HepG2 (cell line): Measurements from ENCODE around the gene ZNF839. TPM values are rescaled to one million over a fixed set of nuclear protein-coding genes. Genes with fewer than 3 reads are reported as not detected.

Source experiments
- CAMTA2 ChIP-seq: sonication (generic); formaldehyde crosslinking; IDR thresholded peaks from 2 replicates; pipeline ENCODE4 v1.4.0; 2020; ENCODE audit warnings: mild to moderate bottlenecking, missing genetic modification reagents, borderline replicate concordance
- CC2D1A ChIP-seq: sonication (generic); formaldehyde crosslinking; IDR thresholded peaks from 2 replicates; pipeline ENCODE4 v1.8.1; 2023; ENCODE audit warnings: mild to moderate bottlenecking, missing genetic modification reagents
- CENPX ChIP-seq: sonication (generic); formaldehyde crosslinking; IDR thresholded peaks from 2 replicates; pipeline ENCODE4 v1.9.0; 2021; ENCODE audit warnings: mild to moderate bottlenecking, missing genetic modification reagents, moderate library complexity
- CHD2 ChIP-seq: IDR thresholded peaks from 2 replicates; pipeline ENCODE4 v1.6.1; 2011; ENCODE audit warnings: low read depth, low read length, improper control_type of control experiment
- EZH2 ChIP-seq: conservative IDR thresholded peaks from 2 replicates; pipeline ENCODE4 v1.6.1; 2012; ENCODE audit warnings: mild to moderate bottlenecking, low read depth, low read length, moderate library complexity
- GATAD2A ChIP-seq: IDR thresholded peaks from 2 replicates; pipeline ENCODE4 v1.6.1; 2016
- GMEB1 ChIP-seq: sonication (generic); formaldehyde crosslinking; IDR thresholded peaks from 2 replicates; pipeline ENCODE4 v1.5.1; 2020; ENCODE audit warnings: missing genetic modification reagents, mild to moderate bottlenecking, borderline replicate concordance
- HHEX ChIP-seq: IDR thresholded peaks from 2 replicates; pipeline ENCODE4 v1.6.1; 2016; ENCODE audit warnings: control low read depth
- HNRNPL ChIP-seq: fragments of 200-400 bp; formaldehyde crosslinking; IDR thresholded peaks from 2 replicates; pipeline ENCODE4 v1.6.1; 2017; ENCODE audit warnings: mild to moderate bottlenecking, low read depth, low read length
- KDM2A ChIP-seq: sonication (generic); formaldehyde crosslinking; IDR thresholded peaks from 2 replicates; pipeline ENCODE4 v1.4.0; 2020; ENCODE audit warnings: low read depth, missing genetic modification reagents, borderline replicate concordance
- NFIC ChIP-seq: IDR thresholded peaks from 2 replicates; pipeline ENCODE4 v1.6.1; 2012; ENCODE audit warnings: mild to moderate bottlenecking, low read length, inconsistent platforms
- PHF5A ChIP-seq: IDR thresholded peaks from one replicate; pipeline ENCODE4 v1.6.1; 2018; ENCODE audit warnings: low read depth, missing genetic modification reagents; ENCODE audit not compliant: unreplicated experiment
- POLR2AphosphoS2 ChIP-seq: IDR thresholded peaks from 2 replicates; pipeline ENCODE4 v1.6.1; 2011; ENCODE audit warnings: low read depth, low read length, improper control_type of control experiment
- SMARCE1 ChIP-seq: fragments of 450-650 bp; IDR thresholded peaks from 2 replicates; pipeline ENCODE4 v1.6.1; 2017; ENCODE audit warnings: borderline replicate concordance
- TBX2 ChIP-seq: sonication (generic); formaldehyde crosslinking; IDR thresholded peaks from 2 replicates; pipeline ENCODE4 v1.5.0; 2020; ENCODE audit warnings: missing genetic modification reagents, mild to moderate bottlenecking, borderline replicate concordance
- TBX3 ChIP-seq: fragments of 450-650 bp; IDR thresholded peaks from 2 replicates; pipeline ENCODE4 v1.6.1; 2017; ENCODE audit warnings: antibody characterized with exemption, mild to moderate bottlenecking, inconsistent platforms, borderline replicate concordance
- ZGPAT ChIP-seq: IDR thresholded peaks from 2 replicates; pipeline ENCODE4 v1.6.1; 2016; ENCODE audit warnings: mild to moderate bottlenecking
- ZNF556 ChIP-seq: sonication (generic); formaldehyde crosslinking; IDR thresholded peaks from 2 replicates; pipeline ENCODE4 v1.4.0; 2020; ENCODE audit warnings: mild to moderate bottlenecking, missing genetic modification reagents, borderline replicate concordance
- ZNF563 ChIP-seq: sonication (generic); formaldehyde crosslinking; IDR thresholded peaks from 2 replicates; pipeline ENCODE4 v1.8.0; 2022; ENCODE audit warnings: mild to moderate bottlenecking, moderate library complexity, missing genetic modification reagents
- ZNF572 ChIP-seq: sonication (generic); formaldehyde crosslinking; IDR thresholded peaks from 2 replicates; pipeline ENCODE4 v1.5.1; 2020; ENCODE audit warnings: mild to moderate bottlenecking, missing genetic modification reagents
- ZNF720 ChIP-seq: sonication (generic); formaldehyde crosslinking; IDR thresholded peaks from 2 replicates; pipeline ENCODE4 v1.4.0; 2020; ENCODE audit warnings: missing genetic modification reagents
- ZNF788 ChIP-seq: sonication (generic); formaldehyde crosslinking; IDR thresholded peaks from 2 replicates; pipeline ENCODE4 v1.5.0; 2020; ENCODE audit warnings: mild to moderate bottlenecking, missing genetic modification reagents, borderline replicate concordance
- polyA plus RNA-seq, 8 experiments: library from polyadenylated mRNA; depleted of rRNA in 3 of 8; stranded (reverse) in 7 of 8; unstranded in 1 of 8; fragments of >200 nt; fragmentation: Illumina TruSeq in 4 of 8; extraction: Trizol in 4 of 8; gene quantifications; 2 replicates each; pipeline versions ENCODE4 v1.2.1 to v1.2.3, GENCODE V29; 2011 to 2016; ENCODE audit warnings: low read depth in 4 of 8, missing spikeins in 1 of 8, mixed read lengths in 1 of 8; ENCODE audit not compliant: insufficient read depth in 1 of 8
- total RNA-seq, 5 experiments: library from RNA; depleted of rRNA; stranded (reverse); fragments of >200 nt; fragmentation: Illumina TruSeq; extraction: Trizol; gene quantifications; 2 replicates each; pipeline ENCODE4 v1.2.3, GENCODE V29; 2016; ENCODE audit warnings: low read depth in 1 of 5
- TF ChIP-seq, protein P1 (sequence below): sonication (generic); formaldehyde crosslinking; IDR thresholded peaks from 2 replicates; pipeline ENCODE4 v1.4.0; 2020; ENCODE audit warnings: missing genetic modification reagents
- TF ChIP-seq, protein P2 (sequence below): sonication (generic); formaldehyde crosslinking; IDR thresholded peaks from 2 replicates; pipeline ENCODE4 v1.4.0; 2020; ENCODE audit warnings: missing genetic modification reagents
- TF ChIP-seq, protein P3 (sequence below): sonication (generic); formaldehyde crosslinking; IDR thresholded peaks from 2 replicates; pipeline ENCODE4 v1.8.1; 2022; ENCODE audit warnings: mild to moderate bottlenecking, missing genetic modification reagents

Gene ZNF839
- total and polyA plus RNA-seq, 2 of the 13 experiments (the other 11 are each of a cell fraction or from before 2014, with no cell fraction given), result 11.1 to 12.8 TPM

- no peak for TF ChIP-seq CENPX (CRISPR knock-in tag)
- peak; percentile 73; the same call in 1 of the 2 replicates for TF ChIP-seq ZNF788 (CRISPR knock-in tag)
- TF ChIP-seq HNRNPL, result no peak
- no peak for TF ChIP-seq EZH2
- TF ChIP-seq ZNF720, result no peak
- TF ChIP-seq ZNF572 (CRISPR knock-in tag), result no peak
- no peak for TF ChIP-seq ZNF556 (CRISPR knock-in tag)
- TF ChIP-seq POLR2AphosphoS2, result no peak
- TF ChIP-seq, protein P1, sequence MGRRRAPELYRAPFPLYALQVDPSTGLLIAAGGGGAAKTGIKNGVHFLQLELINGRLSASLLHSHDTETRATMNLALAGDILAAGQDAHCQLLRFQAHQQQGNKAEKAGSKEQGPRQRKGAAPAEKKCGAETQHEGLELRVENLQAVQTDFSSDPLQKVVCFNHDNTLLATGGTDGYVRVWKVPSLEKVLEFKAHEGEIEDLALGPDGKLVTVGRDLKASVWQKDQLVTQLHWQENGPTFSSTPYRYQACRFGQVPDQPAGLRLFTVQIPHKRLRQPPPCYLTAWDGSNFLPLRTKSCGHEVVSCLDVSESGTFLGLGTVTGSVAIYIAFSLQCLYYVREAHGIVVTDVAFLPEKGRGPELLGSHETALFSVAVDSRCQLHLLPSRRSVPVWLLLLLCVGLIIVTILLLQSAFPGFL, result no peak
- TF ChIP-seq SMARCE1, result no peak
- no peak; the same call in 1 of the 2 replicates for TF ChIP-seq GATAD2A (CRISPR knock-in tag)
- TF ChIP-seq CHD2, result no peak
- TF ChIP-seq PHF5A, result no peak
- 0 out of 2 replicates have a peak, but pooled peaks have one; percentile 35 for TF ChIP-seq TBX2
- no peak for TF ChIP-seq GMEB1 (CRISPR knock-in tag)
- TF ChIP-seq KDM2A (CRISPR knock-in tag), result no peak; the same call in 1 of the 2 replicates
- TF ChIP-seq CAMTA2 (CRISPR knock-in tag), result no peak
- TF ChIP-seq, protein P2, sequence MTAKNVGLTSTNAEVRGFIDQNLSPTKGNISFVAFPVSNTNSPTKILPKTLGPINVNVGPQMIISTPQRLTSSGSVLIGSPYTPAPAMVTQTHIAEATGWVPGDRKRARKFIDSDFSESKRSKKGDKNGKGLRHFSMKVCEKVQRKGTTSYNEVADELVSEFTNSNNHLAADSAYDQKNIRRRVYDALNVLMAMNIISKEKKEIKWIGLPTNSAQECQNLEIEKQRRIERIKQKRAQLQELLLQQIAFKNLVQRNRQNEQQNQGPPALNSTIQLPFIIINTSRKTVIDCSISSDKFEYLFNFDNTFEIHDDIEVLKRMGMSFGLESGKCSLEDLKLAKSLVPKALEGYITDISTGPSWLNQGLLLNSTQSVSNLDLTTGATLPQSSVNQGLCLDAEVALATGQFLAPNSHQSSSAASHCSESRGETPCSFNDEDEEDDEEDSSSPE (CRISPR knock-in tag), result 0 out of 2 replicates have a peak, but pooled peaks have one; percentile 35
- no peak for TF ChIP-seq CC2D1A
- no peak for TF ChIP-seq ZGPAT
- TF ChIP-seq NFIC, result no peak
- no peak; the same call in 1 of the 2 replicates for TF ChIP-seq ZNF563
- TF ChIP-seq HHEX, result no peak
- TF ChIP-seq, protein P3, sequence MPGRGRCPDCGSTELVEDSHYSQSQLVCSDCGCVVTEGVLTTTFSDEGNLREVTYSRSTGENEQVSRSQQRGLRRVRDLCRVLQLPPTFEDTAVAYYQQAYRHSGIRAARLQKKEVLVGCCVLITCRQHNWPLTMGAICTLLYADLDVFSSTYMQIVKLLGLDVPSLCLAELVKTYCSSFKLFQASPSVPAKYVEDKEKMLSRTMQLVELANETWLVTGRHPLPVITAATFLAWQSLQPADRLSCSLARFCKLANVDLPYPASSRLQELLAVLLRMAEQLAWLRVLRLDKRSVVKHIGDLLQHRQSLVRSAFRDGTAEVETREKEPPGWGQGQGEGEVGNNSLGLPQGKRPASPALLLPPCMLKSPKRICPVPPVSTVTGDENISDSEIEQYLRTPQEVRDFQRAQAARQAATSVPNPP (CRISPR knock-in tag), result no peak
- TF ChIP-seq TBX3, result no peak
These were observed 43.1 kb downstream of the ZNF839 start, which contains the start of the genes CINP and TECPR2 (continued) for GRCh38 chr14:102362545-102363181.
